ENCODE results near the gene ZNF214. TPM values are rescaled to one million over a fixed set of nuclear protein-coding genes. Genes with fewer than 3 reads are reported as not detected.

ZNF214 gene
- 1.2 and 2.9 TPM in 2 replicates for total RNA-seq (2014; rRNA removed; shearing (Covaris generic))
- polyA plus RNA-seq (2015; cell fraction: cytosol; rRNA removed): 0.60 and 1.3 TPM in 2 replicates
- 0.44 and 4.6 TPM in 2 replicates for polyA plus RNA-seq (2015; cell fraction: nucleus; rRNA removed)

DNA sequence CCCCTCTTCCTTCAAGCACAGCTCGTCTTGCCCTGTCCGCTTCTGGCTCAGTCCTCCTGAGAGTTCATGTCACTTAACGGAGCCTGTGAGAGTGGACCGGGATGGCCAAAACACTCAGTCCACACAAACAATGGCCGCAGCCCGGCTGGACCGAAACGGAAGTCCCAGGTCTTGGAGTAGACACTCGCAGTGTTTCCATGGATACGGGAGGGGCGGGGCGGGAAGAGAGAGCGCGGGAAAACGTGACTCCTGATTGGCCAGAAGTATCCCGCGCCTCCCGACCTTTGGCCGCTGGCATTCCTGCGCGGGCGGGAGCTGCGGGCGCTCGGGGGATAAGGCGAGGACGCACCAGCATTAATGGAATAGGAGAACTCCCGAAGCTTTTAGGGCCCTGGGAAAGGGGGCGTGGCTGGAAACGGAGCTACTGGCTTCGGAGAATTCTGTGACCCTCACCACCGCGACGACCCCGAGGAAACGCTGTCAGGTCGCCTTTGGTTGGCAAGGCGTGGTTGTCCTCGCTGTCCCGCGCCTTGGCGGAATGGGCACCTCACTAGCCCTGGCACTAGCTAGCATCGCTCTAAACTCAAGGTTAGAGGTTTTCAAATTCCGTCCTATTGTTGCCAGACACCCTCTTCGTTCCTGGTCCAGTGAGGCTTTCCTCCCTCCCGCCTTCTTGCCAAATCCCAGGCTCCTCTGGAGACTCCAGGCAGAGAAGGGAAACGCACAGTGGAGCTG lies at the start of gene ZNF214, which contains the start of gene NLRP14:
TSS of gene ZNF214 (minus strand) at position 164 of the 735 bp plus-strand sequence. CDS start 17,511 bp downstream, outside the sequence.
TSS of gene NLRP14 (plus strand) at position 297 of the 735 bp plus-strand sequence. CDS start 18,108 bp downstream, outside the sequence.
- peak; percentile 93 for DNase-seq (ENCODE audit: low read depth, low spot score)
- in situ Hi-C loops (cut with HindIII; ENCODE audit: low pct_unique_long_range_greater_than_20kb, low sequenced_read_pairs): no loop called here

DNA sequence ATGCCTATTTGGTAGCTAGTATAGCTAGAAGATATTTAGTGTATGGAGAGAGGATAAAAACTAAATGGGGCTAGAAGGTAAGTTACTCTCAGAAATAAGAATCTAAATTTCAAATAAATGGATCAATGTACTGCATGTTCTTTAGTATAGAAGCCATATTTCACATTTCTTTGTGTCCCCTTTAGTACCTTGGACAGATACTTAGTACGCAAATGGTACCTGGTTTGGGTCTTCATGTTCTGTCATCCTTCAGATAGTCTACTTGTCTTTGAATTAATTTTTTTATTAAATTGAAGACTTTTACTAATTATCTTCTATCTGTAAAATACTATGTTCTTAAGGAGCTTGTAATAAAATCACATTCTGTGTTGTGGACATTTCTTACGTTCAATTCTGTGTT lies 42.4 kb upstream of the ZNF214 start:
- DNase-seq (ENCODE audit: low read depth, low spot score): no peak
- in situ Hi-C loops (cut with HindIII; ENCODE audit: low pct_unique_long_range_greater_than_20kb, low sequenced_read_pairs): no loop called here

GRCh38 chr11:7060868-7061267 lies 40.7 kb upstream of the ZNF214 start:
- in situ Hi-C loops (cut with HindIII; ENCODE audit: low pct_unique_long_range_greater_than_20kb, low sequenced_read_pairs): no loop called here
- DNase-seq (ENCODE audit: low read depth, low spot score): no peak

GRCh38 chr11:7057641-7058040 lies 37.5 kb upstream of the ZNF214 start:
- DNase-seq (ENCODE audit: low read depth, low spot score): no peak
- in situ Hi-C loops (cut with HindIII; ENCODE audit: low pct_unique_long_range_greater_than_20kb, low sequenced_read_pairs): no loop called here

GRCh38 chr11:7056828-7057513 lies 36.8 kb upstream of the ZNF214 start:
- DNase-seq (ENCODE audit: low read depth, low spot score): no peak
- in situ Hi-C loops (cut with HindIII; ENCODE audit: low pct_unique_long_range_greater_than_20kb, low sequenced_read_pairs): no loop called here

GRCh38 chr11:7050191-7050590 lies 30.0 kb upstream of the ZNF214 start:
- in situ Hi-C loops (cut with HindIII; ENCODE audit: low pct_unique_long_range_greater_than_20kb, low sequenced_read_pairs): no loop called here
- no peak for DNase-seq (ENCODE audit: low read depth, low spot score)

DNA sequence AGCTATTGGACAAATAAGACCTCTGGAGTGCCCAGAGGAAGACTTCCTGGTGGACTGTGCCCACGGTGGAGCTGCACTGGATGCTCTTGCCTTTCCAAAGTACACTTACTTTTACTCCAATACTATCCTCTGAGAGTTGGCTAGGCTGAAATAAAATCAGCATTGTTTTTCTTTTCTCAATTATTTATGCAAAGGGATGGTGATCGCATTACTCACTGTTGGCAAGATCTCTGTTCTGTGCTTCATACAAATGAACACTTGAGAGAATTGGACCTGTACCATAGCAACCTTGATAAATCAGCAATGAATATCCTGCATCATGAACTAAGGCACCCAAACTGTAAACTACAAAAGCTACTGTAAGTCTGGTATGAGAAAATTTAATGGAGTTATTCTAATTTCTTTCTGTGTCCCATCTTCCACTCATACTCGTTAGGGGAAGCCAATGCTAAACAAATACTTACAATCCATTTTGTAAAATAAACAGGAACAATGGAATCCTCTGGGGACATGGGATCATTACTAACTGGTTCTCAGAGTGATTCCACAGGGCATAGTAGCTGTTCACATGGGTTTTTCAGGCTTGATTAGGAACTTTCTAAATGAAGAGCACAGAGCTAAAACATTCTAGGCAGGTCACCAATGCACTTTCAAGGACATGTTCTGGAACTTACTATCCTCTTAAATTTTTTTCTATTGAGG lies 26.5 kb upstream of the ZNF214 start:
- in situ Hi-C loops (cut with HindIII; ENCODE audit: low pct_unique_long_range_greater_than_20kb, low sequenced_read_pairs): no loop called here
- DNase-seq (ENCODE audit: low read depth, low spot score): no peak

DNA sequence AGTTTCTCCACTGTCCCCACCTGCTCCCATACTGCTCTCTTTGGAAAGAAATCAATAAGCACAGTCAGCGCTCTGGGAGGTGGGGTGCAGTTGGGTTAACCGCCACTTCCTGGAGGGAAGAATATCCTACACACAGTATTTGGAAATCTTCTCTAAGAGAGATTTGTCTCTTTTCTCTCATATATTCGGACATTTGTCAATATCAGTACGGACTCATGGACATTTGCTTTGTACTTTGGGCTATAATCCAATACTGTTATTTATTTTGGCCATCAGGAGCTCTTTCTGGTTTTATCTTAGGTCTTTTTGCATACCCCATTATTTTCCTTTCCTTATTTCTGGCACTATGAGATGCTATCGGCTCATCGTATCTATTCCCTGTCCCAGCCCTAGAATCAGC lies 13.9 kb upstream of the ZNF214 start:
- DNase-seq (ENCODE audit: low read depth, low spot score): no peak
- in situ Hi-C loops (cut with HindIII; ENCODE audit: low pct_unique_long_range_greater_than_20kb, low sequenced_read_pairs): no loop called here

DNA sequence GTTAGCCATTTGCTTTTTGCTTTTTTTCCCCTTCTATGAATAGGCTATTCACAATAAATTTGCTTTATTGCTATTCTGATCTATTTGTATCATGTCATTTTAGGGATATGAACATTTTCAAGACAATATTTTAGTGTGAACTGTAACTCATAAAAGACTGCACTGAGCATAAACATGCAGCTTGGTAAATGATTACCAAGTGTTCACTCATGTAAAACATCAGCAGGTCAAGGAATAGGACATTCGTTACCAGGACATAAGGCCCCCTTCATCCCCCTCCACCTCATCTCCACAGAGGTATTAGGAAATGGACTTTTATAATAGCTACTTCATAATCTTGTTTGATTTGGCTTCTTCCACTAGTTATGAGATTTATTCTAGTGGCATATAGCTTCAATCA lies 12.5 kb upstream of the ZNF214 start:
- in situ Hi-C loops (cut with HindIII; ENCODE audit: low pct_unique_long_range_greater_than_20kb, low sequenced_read_pairs): no loop called here
- no peak for DNase-seq (ENCODE audit: low read depth, low spot score)

- in situ Hi-C loops (cut with HindIII; ENCODE audit: low pct_unique_long_range_greater_than_20kb, low sequenced_read_pairs): no loop called here
- DNase-seq (ENCODE audit: low read depth, low spot score): no peak
These were observed 11.3 kb upstream of the ZNF214 start for GRCh38 chr11:7031471-7031871.

DNA sequence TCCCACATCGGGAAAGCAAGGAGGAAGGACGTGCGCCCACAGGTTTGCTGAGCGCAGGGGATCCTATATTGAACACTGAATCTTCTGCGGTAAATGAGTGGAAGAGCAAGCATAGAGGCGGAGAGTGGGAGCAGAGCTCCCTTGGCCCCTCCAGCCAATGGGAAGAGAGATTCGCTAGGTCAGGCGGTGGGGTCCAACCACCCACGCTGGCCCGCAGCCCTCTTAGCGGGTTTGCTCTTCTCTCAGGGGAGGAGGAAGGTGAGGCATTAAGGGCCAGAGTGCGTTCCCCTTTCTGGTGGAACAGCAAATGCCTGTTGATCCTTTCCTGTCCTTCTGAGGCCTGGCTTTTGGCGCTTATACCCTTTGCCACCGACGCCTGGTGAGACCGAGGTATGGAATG lies 10.7 kb upstream of the ZNF214 start:
- DNase-seq (ENCODE audit: low read depth, low spot score): no peak
- in situ Hi-C loops (cut with HindIII; ENCODE audit: low pct_unique_long_range_greater_than_20kb, low sequenced_read_pairs): no loop called here

- no peak for DNase-seq (ENCODE audit: low read depth, low spot score)
- in situ Hi-C loops (cut with HindIII; ENCODE audit: low pct_unique_long_range_greater_than_20kb, low sequenced_read_pairs): no loop called here
These were observed 8.0 kb upstream of the ZNF214 start for GRCh38 chr11:7028141-7028540.

GRCh38 chr11:7021318-7021717 lies 1.2 kb upstream of the ZNF214 start:
- in situ Hi-C loops (cut with HindIII; ENCODE audit: low pct_unique_long_range_greater_than_20kb, low sequenced_read_pairs): no loop called here
- DNase-seq (ENCODE audit: low read depth, low spot score): no peak

- in situ Hi-C loops (cut with HindIII; ENCODE audit: low pct_unique_long_range_greater_than_20kb, low sequenced_read_pairs): no loop called here
- peak; percentile 0 for DNase-seq (ENCODE audit: low read depth, low spot score)
These were observed 505 bp downstream of the ZNF214 start for GRCh38 chr11:7019500-7020182.

- no peak for DNase-seq (ENCODE audit: low read depth, low spot score)
- in situ Hi-C loops (cut with HindIII; ENCODE audit: low pct_unique_long_range_greater_than_20kb, low sequenced_read_pairs): no loop called here
These were observed 4.1 kb downstream of the ZNF214 start for GRCh38 chr11:7016011-7016410.

GRCh38 chr11:7014118-7014517 lies 6.0 kb downstream of the ZNF214 start:
- no peak for DNase-seq (ENCODE audit: low read depth, low spot score)
- in situ Hi-C loops (cut with HindIII; ENCODE audit: low pct_unique_long_range_greater_than_20kb, low sequenced_read_pairs): no loop called here

DNA sequence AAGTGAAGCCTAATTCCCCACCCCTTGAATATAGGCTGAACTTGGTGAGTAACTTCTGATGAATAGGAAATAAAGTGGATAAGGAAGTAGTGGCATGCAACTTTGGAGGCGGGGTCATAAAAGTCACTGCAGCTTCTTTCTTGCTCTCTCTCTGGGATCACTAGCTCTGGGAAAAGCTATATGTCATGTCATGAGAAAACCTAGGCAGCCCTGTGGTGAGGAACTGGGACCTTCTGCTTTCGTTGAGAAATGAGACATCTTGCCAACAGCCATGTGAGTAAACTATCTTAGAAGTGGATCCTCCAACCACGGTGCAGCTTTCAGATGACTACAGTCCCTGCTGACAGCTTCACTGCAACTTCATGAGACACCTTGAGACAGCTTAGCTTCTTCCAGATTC lies 15.7 kb downstream of the ZNF214 start:
- in situ Hi-C loops (cut with HindIII; ENCODE audit: low pct_unique_long_range_greater_than_20kb, low sequenced_read_pairs): no loop called here
- peak; percentile 12 for DNase-seq (ENCODE audit: low read depth, low spot score)

- DNase-seq (ENCODE audit: low read depth, low spot score): no peak
- in situ Hi-C loops (cut with HindIII; ENCODE audit: low pct_unique_long_range_greater_than_20kb, low sequenced_read_pairs): no loop called here
These were observed 24.4 kb downstream of the ZNF214 start for GRCh38 chr11:6995703-6996102.
